Measurements from ENCODE around the gene RAB11A. TPM values are rescaled to one million over a fixed set of nuclear protein-coding genes. Genes with fewer than 3 reads are reported as not detected.
A peak's percentile ranks its signal among the peaks of the same experiment; 100 is the strongest.

RAB11A gene
- total RNA-seq, 1 donor from 2014 or later: 458 TPM

- no peak for ATAC-seq
Measured at GRCh38 chr15:65917936-65918335, 48.6 kb downstream of the RAB11A start.

- ATAC-seq: no peak
Measured at GRCh38 chr15:65918357-65918920, 49.1 kb downstream of the RAB11A start.

GRCh38 chr15:65918945-65919344, 49.7 kb downstream of the RAB11A start:
- ATAC-seq: no peak

GRCh38 chr15:65919353-65919752, 50.1 kb downstream of the RAB11A start:
- ATAC-seq: no peak

- ATAC-seq: no peak
Measured at GRCh38 chr15:65920121-65920520, 50.8 kb downstream of the RAB11A start.

- no peak for ATAC-seq
Measured at GRCh38 chr15:65920825-65921309, 51.6 kb downstream of the RAB11A start.

GRCh38 chr15:65921780-65922179, 52.5 kb downstream of the RAB11A start:
- ATAC-seq: no peak

GRCh38 chr15:65922621-65923020, 53.3 kb downstream of the RAB11A start:
- no peak for ATAC-seq

GRCh38 chr15:65923264-65923663, 54.0 kb downstream of the RAB11A start:
- ATAC-seq: no peak

GRCh38 chr15:65924004-65924403, 54.7 kb downstream of the RAB11A start:
- ATAC-seq: no peak

GRCh38 chr15:65925338-65925737, 56.0 kb downstream of the RAB11A start:
- no peak for ATAC-seq

GRCh38 chr15:65926459-65926858, 57.2 kb downstream of the RAB11A start:
- no peak for ATAC-seq

GRCh38 chr15:65926899-65927298, 57.6 kb downstream of the RAB11A start:
- no peak for ATAC-seq

GRCh38 chr15:65927545-65927944, 58.3 kb downstream of the RAB11A start:
- ATAC-seq: no peak

- no peak for ATAC-seq
Measured at GRCh38 chr15:65929573-65929972, 60.3 kb downstream of the RAB11A start.

GRCh38 chr15:65930134-65930533, 60.8 kb downstream of the RAB11A start:
- no peak for ATAC-seq

- ATAC-seq: no peak
Measured at GRCh38 chr15:65931221-65931620, 61.9 kb downstream of the RAB11A start.

GRCh38 chr15:65935391-65935790, 66.1 kb downstream of the RAB11A start:
- no peak for ATAC-seq

- no peak for ATAC-seq
Measured at GRCh38 chr15:65936282-65936681, 67.0 kb downstream of the RAB11A start.

GRCh38 chr15:65937054-65937453, 67.8 kb downstream of the RAB11A start:
- ATAC-seq: no peak

GRCh38 chr15:65937476-65937875, 68.2 kb downstream of the RAB11A start:
- ATAC-seq: no peak

- ATAC-seq: no peak
Measured at GRCh38 chr15:65938604-65939003, 69.3 kb downstream of the RAB11A start.

GRCh38 chr15:65939901-65940617, 70.8 kb downstream of the RAB11A start:
- peak; percentile 72 for ATAC-seq

GRCh38 chr15:65940618-65940909, 71.3 kb downstream of the RAB11A start:
- no peak for ATAC-seq

All from esophagus mucosa (tissue), 1 donor.